Smooth muscle cell (in vitro differentiated cells): Measurements from ENCODE around the gene RELN. TPM values are rescaled to one million over a fixed set of nuclear protein-coding genes. Genes with fewer than 3 reads are reported as not detected.

ENCODE experiments used
- DNase-seq: peaks from one replicate; lab custom pipeline; 2025; ENCODE audit not compliant: unreplicated experiment; lab: John Stamatoyannopoulos, UW
- H2AFZ ChIP-seq: fragments of 200-600 bp; sonication (generic); 2 replicates; pipeline ENCODE4 v1.6.0; 2016; ENCODE audit warnings: antibody characterized with exemption, low read depth, mild to moderate bottlenecking
- H3F3A ChIP-seq: fragments of 200-600 bp; sonication (generic); 2 replicates; pipeline ENCODE4 v1.6.0; 2017; ENCODE audit warnings: antibody characterized with exemption, low read depth
- H3K27ac ChIP-seq: fragments of 200-600 bp; sonication (generic); 2 replicates; pipeline ENCODE4 v1.5.1; 2016; ENCODE audit warnings: low read depth, mild to moderate bottlenecking
- H3K27me3 ChIP-seq: fragments of 200-600 bp; sonication (generic); 2 replicates; pipeline ENCODE4 v1.6.1; 2016; ENCODE audit warnings: low read depth, mild to moderate bottlenecking
- H3K36me3 ChIP-seq: fragments of 200-600 bp; sonication (generic); 2 replicates; pipeline ENCODE4 v1.5.1; 2016; ENCODE audit warnings: low read depth
- H3K4me1 ChIP-seq: fragments of 200-600 bp; sonication (generic); 2 replicates; pipeline ENCODE4 v1.5.1; 2016; ENCODE audit warnings: low read depth
- H3K4me2 ChIP-seq: fragments of 200-600 bp; sonication (generic); 2 replicates; pipeline ENCODE4 v1.6.0; 2016; ENCODE audit warnings: mild to moderate bottlenecking
- H3K4me3 ChIP-seq: fragments of 200-600 bp; sonication (generic); 2 replicates; pipeline ENCODE4 v1.5.1; 2016; ENCODE audit warnings: mild to moderate bottlenecking
- H3K79me2 ChIP-seq: fragments of 200-600 bp; sonication (generic); 2 replicates; pipeline ENCODE4 v1.6.0; 2016; ENCODE audit warnings: low read depth, mild to moderate bottlenecking
- H3K9ac ChIP-seq: fragments of 200-600 bp; sonication (generic); 2 replicates; pipeline ENCODE4 v1.6.0; 2016; ENCODE audit warnings: low read depth
- H3K9me3 ChIP-seq: fragments of 200-600 bp; sonication (generic); replicated peaks from 2 replicates; pipeline ENCODE4 v1.5.1; 2016; ENCODE audit warnings: low read depth
- H4K20me1 ChIP-seq: fragments of 200-600 bp; sonication (generic); 2 replicates; pipeline ENCODE4 v1.6.0; 2016; ENCODE audit warnings: low read depth
- CTCF ChIP-seq: fragments of 200-600 bp; sonication (generic); IDR thresholded peaks from 2 replicates; pipeline ENCODE4 v1.5.1; 2017; ENCODE audit warnings: borderline replicate concordance, mild to moderate bottlenecking, antibody characterized with exemption; ENCODE audit not compliant: insufficient read depth, poor library complexity, severe bottlenecking
- WGBS: methylation state at CpG from one replicate; pipeline ENCODE4 v1.1.7; 2016; ENCODE audit warnings: low lambda C conversion rate; 5-methylcytosine and 5-hydroxymethylcytosine counted together
- polyA plus RNA-seq: library from polyadenylated mRNA; unstranded; fragments of >200 nt; fragmentation: Nextera tagmentation; extraction: Ambion mirVana; gene quantifications from 2 replicates; pipeline ENCODE4 v1.2.1, GENCODE V29; 2016
- total RNA-seq: library from RNA; depleted of rRNA; stranded (reverse); fragments of >200 nt; gene quantifications from 2 replicates; pipeline ENCODE4 v1.2.3, GENCODE V29; 2014

Gene RELN
- total and polyA plus RNA-seq, 2 experiments from 2014 or later, result 0.90 TPM; not detected in 1

GRCh38 chr7:103541026-103541425 is 448.4 kb downstream of the RELN start:
- H3K27me3 ChIP-seq, result no peaks in the 10 kb centered on the region
- DNase-seq, result no peak
- no peak overlapping the region for H2AFZ ChIP-seq
- H3K9ac ChIP-seq, result no peak overlapping the region
- no peaks in the 10 kb centered on the region for H3K4me1 ChIP-seq
- H3K79me2 ChIP-seq, result no peaks in the 10 kb centered on the region
- no peaks in the 10 kb centered on the region for H3F3A ChIP-seq
- TF ChIP-seq CTCF, result no peak
- H3K9me3 ChIP-seq, result no peaks in the 10 kb centered on the region
- H3K4me3 ChIP-seq, result no peak overlapping the region
- H3K27ac ChIP-seq, result no peak overlapping the region
- H3K4me2 ChIP-seq, result no peak overlapping the region
- no peaks in the 10 kb centered on the region for H3K36me3 ChIP-seq
- H4K20me1 ChIP-seq, result no peaks in the 10 kb centered on the region
- 87% methylated on average over 4 of the region's 4 CpGs for WGBS

GRCh38 chr7:103540338-103540737 is 449.1 kb downstream of the RELN start:
- no peak for TF ChIP-seq CTCF
- no peaks in the 10 kb centered on the region for H3K4me1 ChIP-seq
- H3K36me3 ChIP-seq, result no peaks in the 10 kb centered on the region
- H3K9ac ChIP-seq, result no peak overlapping the region
- no peak overlapping the region for H3K27ac ChIP-seq
- H3K4me3 ChIP-seq, result no peak overlapping the region
- H2AFZ ChIP-seq, result no peak overlapping the region
- no peaks in the 10 kb centered on the region for H3K27me3 ChIP-seq
- no peak for DNase-seq
- no peaks in the 10 kb centered on the region for H3K79me2 ChIP-seq
- no peaks in the 10 kb centered on the region for H4K20me1 ChIP-seq
- H3K9me3 ChIP-seq, result no peaks in the 10 kb centered on the region
- H3F3A ChIP-seq, result no peaks in the 10 kb centered on the region
- WGBS, result 82% methylated on average over 7 of the region's 7 CpGs
- H3K4me2 ChIP-seq, result no peak overlapping the region

- no peaks in the 10 kb centered on the region for H3K27me3 ChIP-seq
- H2AFZ ChIP-seq, result no peak overlapping the region
- H3K36me3 ChIP-seq, result no peaks in the 10 kb centered on the region
- H3K9me3 ChIP-seq, result no peaks in the 10 kb centered on the region
- H4K20me1 ChIP-seq, result no peaks in the 10 kb centered on the region
- H3K4me2 ChIP-seq, result no peak overlapping the region
- DNase-seq, result no peak
- H3K9ac ChIP-seq, result no peak overlapping the region
- TF ChIP-seq CTCF, result no peak
- no peak overlapping the region for H3K27ac ChIP-seq
- no peaks in the 10 kb centered on the region for H3F3A ChIP-seq
- no peak overlapping the region for H3K4me3 ChIP-seq
- no peaks in the 10 kb centered on the region for H3K4me1 ChIP-seq
- 91% methylated on average over 8 of the region's 8 CpGs for WGBS
- no peaks in the 10 kb centered on the region for H3K79me2 ChIP-seq
These were observed 449.6 kb downstream of the RELN start for GRCh38 chr7:103539875-103540274.

- Histone ChIP-seq H4K20me1 (no peaks in the 10 kb centered on the region), H3K27me3 (no peaks in the 10 kb centered on the region), H3K9me3 (no peaks in the 10 kb centered on the region), H3K4me1 (no peaks in the 10 kb centered on the region), H3K27ac (no peak overlapping the region), H3K4me2 (no peak overlapping the region), H2AFZ (no peak overlapping the region), H3K9ac (no peak overlapping the region), H3K79me2 (no peaks in the 10 kb centered on the region), H3K36me3 (no peaks in the 10 kb centered on the region), H3F3A (no peaks in the 10 kb centered on the region), H3K4me3 (no peak overlapping the region)
- 76% methylated on average over 11 of the region's 11 CpGs for WGBS
- DNase-seq, result no peak
- TF ChIP-seq CTCF, result no peak
These were observed 450.3 kb downstream of the RELN start for GRCh38 chr7:103538964-103539709.
